Cardiac muscle cell (in vitro differentiated cells and primary cell): ENCODE results near the gene DPT. TPM values are rescaled to one million over a fixed set of nuclear protein-coding genes. Genes with fewer than 3 reads are reported as not detected.

Experiments used
- DNase-seq, 2 donors: peaks; one replicate each; pipeline versions ENCODE4 v3.0.0 to v3.0.0-alpha.2; 2010 to 2017; ENCODE audit warnings: low read depth in 1 of 2, low spot score in 1 of 2
- H3K27ac ChIP-seq: fragments of 200-600 bp; sonication (generic); 2 replicates; pipeline ENCODE4 v1.5.1; 2016
- H3K27me3 ChIP-seq: fragments of 200-600 bp; sonication (generic); 2 replicates; pipeline ENCODE4 v1.6.0; 2016; ENCODE audit warnings: control low read depth
- H3K36me3 ChIP-seq: fragments of 200-600 bp; sonication (generic); 2 replicates; pipeline ENCODE4 v1.5.1; 2016; ENCODE audit warnings: control low read depth
- H3K4me1 ChIP-seq: fragments of 200-600 bp; sonication (generic); 2 replicates; pipeline ENCODE4 v1.8.1; 2017; ENCODE audit warnings: low read depth, mild to moderate bottlenecking, mixed run types
- H3K4me3 ChIP-seq: fragments of 200-600 bp; sonication (generic); 2 replicates; pipeline ENCODE4 v1.5.1; 2016; ENCODE audit warnings: mild to moderate bottlenecking
- H3K9me3 ChIP-seq: fragments of 200-600 bp; sonication (generic); 2 replicates; pipeline ENCODE4 v1.5.1; 2017; ENCODE audit warnings: low read depth, mild to moderate bottlenecking, control low read depth
- polyA plus RNA-seq: library from polyadenylated mRNA; unstranded; fragments of >200 nt; fragmentation: Nextera tagmentation; extraction: Ambion mirVana; gene quantifications from 2 replicates; pipeline ENCODE4 v1.2.1, GENCODE V29; 2016
- total RNA-seq: library from RNA; depleted of rRNA; stranded (reverse); fragments of >200 nt; gene quantifications from 2 replicates; pipeline ENCODE4 v1.2.3, GENCODE V29; 2016
- TF ChIP-seq, protein P1 (sequence below): IDR thresholded peaks from 2 replicates; pipeline ENCODE4 v1.5.1; 2012; ENCODE audit warnings: low read depth, mild to moderate bottlenecking, low read length

Gene DPT
- total and polyA plus RNA-seq, 2 experiments from 2014 or later = not detected

DNA sequence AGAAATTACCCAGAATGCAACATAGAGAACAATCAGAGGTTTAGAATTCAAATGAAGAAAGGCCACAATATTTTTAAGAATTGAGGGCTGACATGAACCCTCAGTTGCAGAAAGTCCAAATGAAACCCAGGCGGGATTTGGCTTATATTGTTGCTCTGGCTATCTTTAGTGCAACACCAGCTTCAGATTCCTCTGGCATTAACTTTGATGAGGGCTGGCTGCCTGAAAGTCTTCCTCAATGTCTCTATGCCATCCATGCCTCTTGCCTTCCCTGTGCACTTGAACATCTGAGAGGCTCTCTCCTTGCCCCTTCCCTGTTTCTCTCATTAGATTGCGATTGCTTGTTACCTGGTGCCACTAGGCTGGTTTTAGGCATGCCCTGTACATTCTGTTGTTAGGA lies 31.2 kb upstream of the DPT start:
- H3K36me3 ChIP-seq = no peaks in the 10 kb centered on the region
- H3K4me3 ChIP-seq = no peak overlapping the region
- H3K4me1 ChIP-seq = peaks cover 9% of the 10 kb centered on the region
- no peak for DNase-seq
- H3K27ac ChIP-seq = no peak overlapping the region
- TF ChIP-seq, protein P1, sequence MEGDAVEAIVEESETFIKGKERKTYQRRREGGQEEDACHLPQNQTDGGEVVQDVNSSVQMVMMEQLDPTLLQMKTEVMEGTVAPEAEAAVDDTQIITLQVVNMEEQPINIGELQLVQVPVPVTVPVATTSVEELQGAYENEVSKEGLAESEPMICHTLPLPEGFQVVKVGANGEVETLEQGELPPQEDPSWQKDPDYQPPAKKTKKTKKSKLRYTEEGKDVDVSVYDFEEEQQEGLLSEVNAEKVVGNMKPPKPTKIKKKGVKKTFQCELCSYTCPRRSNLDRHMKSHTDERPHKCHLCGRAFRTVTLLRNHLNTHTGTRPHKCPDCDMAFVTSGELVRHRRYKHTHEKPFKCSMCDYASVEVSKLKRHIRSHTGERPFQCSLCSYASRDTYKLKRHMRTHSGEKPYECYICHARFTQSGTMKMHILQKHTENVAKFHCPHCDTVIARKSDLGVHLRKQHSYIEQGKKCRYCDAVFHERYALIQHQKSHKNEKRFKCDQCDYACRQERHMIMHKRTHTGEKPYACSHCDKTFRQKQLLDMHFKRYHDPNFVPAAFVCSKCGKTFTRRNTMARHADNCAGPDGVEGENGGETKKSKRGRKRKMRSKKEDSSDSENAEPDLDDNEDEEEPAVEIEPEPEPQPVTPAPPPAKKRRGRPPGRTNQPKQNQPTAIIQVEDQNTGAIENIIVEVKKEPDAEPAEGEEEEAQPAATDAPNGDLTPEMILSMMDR = no peak
- peaks cover 2% of the 10 kb centered on the region for H3K27me3 ChIP-seq
- no peaks in the 10 kb centered on the region for H3K9me3 ChIP-seq

GRCh38 chr1:168759077-168759476 lies 30.1 kb upstream of the DPT start:
- no peak for DNase-seq
- Histone ChIP-seq H3K9me3 (no peaks in the 10 kb centered on the region), H3K4me1 (peaks cover 9% of the 10 kb centered on the region), H3K27ac (no peak overlapping the region), H3K27me3 (peaks cover 2% of the 10 kb centered on the region), H3K36me3 (no peaks in the 10 kb centered on the region), H3K4me3 (no peak overlapping the region)
- TF ChIP-seq, protein P1 = no peak

DNA sequence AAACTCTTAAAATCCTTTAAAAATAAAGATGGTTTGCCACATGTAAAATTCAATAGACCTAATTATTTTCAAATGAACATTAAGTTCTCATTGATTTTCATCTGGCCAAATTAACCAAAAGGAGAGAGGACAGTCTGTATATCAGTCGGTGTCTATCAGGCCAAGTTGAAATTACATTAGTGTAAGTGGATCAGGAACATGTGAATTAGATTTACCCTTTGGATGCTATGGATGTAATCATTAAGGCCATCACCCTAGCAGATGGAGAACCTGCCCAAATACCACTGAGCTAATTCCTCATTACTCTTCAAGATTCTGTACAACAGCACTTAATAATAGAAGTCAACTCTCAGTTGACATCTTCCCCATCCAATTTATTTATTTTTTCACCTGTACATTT lies 29.5 kb upstream of the DPT start:
- H3K36me3 ChIP-seq = no peaks in the 10 kb centered on the region
- H3K4me1 ChIP-seq = peaks cover 9% of the 10 kb centered on the region
- no peak overlapping the region for H3K4me3 ChIP-seq
- no peak overlapping the region for H3K27ac ChIP-seq
- no peaks in the 10 kb centered on the region for H3K9me3 ChIP-seq
- TF ChIP-seq, protein P1 = no peak
- no peak for DNase-seq
- H3K27me3 ChIP-seq = peaks cover 1% of the 10 kb centered on the region

- H3K4me3 ChIP-seq = no peak overlapping the region
- TF ChIP-seq, protein P1 = no peak
- H3K4me1 ChIP-seq = peaks cover 9% of the 10 kb centered on the region
- H3K9me3 ChIP-seq = no peaks in the 10 kb centered on the region
- H3K27ac ChIP-seq = no peak overlapping the region
- peak in 1 of 2 donors; percentile 17 for DNase-seq
- H3K36me3 ChIP-seq = no peaks in the 10 kb centered on the region
- no peaks in the 10 kb centered on the region for H3K27me3 ChIP-seq
Observed at GRCh38 chr1:168755800-168756418, 26.9 kb upstream of the DPT start.

DNA sequence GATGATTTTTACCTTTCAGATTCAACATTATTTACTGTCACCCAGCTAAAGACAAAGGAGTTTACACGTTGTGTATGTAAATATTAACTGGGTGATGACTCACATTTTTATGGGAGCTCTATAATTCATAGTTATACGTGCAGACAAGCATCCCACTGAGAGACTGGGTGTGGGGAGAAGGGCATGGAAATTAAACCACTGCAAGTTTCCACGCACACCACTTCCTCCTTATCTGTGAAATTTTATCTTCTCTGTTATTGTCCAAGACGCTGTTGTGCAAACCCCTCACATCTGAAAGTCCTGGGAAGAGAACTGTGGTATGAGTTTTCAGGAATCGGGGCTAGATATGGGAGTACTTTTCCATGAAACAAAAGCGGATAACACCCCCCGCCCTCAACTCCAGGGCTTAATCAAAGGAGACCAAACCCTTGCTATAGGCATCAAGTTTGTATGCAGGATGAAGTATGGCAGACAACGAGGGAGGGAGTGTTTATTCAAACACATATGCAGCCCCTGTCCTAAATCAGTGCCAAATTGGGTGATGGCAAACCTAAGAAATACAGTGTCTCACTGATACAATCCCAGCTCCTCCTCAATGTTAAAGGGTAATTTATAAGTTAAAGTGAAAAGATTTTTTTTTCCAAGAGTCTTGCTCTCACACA lies 23.3 kb upstream of the DPT start:
- Histone ChIP-seq H3K27me3 (no peaks in the 10 kb centered on the region), H3K27ac (no peak overlapping the region), H3K36me3 (no peaks in the 10 kb centered on the region), H3K4me3 (no peak overlapping the region), H3K4me1 (peaks cover 9% of the 10 kb centered on the region), H3K9me3 (no peaks in the 10 kb centered on the region)
- TF ChIP-seq, protein P1 = no peak
- peak in 1 of 2 donors; percentile 78 for DNase-seq
